Measurements from ENCODE around the gene GNAI2.
A peak's percentile ranks its signal among the peaks of the same experiment; 100 is the strongest.
"Not testable (repeated sequence)": the region's sequence is repeated elsewhere in the genome, so short reads cannot be mapped to it uniquely, and the experiment has no call there.

Gene GNAI2

DNA sequence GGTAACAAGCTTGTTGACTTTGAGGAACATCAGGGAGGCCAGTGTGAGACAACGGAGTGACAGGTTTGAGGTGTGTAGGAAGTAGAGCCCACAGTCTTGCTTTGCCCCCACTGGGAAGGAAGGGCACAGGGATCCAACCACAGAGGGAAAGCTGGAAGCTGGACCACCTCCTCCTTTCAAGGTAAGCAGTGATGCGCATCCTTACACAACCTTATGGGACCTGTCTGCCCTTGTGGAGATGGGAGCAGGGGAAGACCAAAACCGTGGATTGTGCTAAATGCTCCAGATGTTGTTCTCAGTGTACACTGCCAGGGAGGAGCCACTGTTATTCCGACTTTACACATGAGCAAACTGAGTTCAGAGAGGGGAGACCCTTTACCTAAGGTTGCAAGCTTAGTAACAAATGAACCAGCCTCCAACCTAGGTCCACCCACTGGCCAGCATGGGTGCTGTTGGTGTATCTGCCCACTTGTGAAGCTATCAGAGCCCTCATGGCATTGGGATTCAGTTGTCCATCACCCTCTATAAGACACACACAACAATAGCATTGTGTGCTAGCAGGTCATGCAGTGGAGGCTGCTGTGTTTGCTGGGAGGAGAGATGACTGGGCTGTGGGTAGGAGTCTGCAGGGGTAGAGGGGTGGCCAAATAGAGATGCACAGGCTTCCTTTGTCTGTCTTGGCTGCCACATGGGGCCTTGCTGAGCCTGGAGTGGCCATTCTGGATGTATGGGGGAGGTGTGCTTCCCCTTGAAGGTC, 42.3 kb downstream of the GNAI2 start:
- DNase-seq (ENCODE audit: low read depth), result no peak

GRCh38 chr3:50278880-50279224, 42.8 kb downstream of the GNAI2 start, which contains the start of gene LSMEM2:
TSS of gene LSMEM2 (plus strand) at chr3:50279087. CDS start at chr3:50279114, 27 bp downstream.
- DNase-seq (ENCODE audit: low read depth), result no peak

- no peak for DNase-seq (ENCODE audit: low read depth)
Observed at GRCh38 chr3:50279255-50280016, 43.4 kb downstream of the GNAI2 start.

DNA sequence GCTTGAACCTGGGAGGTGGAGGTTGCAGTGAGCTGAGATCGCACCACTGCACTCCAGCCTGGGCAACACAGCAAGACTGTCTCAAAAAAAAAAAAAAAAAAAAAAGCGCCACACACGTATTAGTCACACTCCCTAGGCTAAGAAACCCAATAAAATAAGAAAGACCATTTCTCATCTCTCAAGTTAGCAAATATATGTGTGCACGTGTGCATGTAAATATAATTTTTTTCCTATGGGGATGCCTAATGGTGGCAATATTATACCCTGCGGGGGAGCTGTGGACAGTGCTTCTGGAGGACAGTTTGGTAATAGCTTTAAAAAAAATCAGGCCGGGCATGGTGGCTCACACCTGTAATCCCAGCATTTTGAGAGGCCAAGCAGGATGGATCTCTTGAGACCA, 48.1 kb downstream of the GNAI2 start:
- DNase-seq (ENCODE audit: low read depth), result not testable (repeated sequence)

GRCh38 chr3:50286322-50287227, 50.6 kb downstream of the GNAI2 start:
- DNase-seq (ENCODE audit: low read depth), result no peak

DNA sequence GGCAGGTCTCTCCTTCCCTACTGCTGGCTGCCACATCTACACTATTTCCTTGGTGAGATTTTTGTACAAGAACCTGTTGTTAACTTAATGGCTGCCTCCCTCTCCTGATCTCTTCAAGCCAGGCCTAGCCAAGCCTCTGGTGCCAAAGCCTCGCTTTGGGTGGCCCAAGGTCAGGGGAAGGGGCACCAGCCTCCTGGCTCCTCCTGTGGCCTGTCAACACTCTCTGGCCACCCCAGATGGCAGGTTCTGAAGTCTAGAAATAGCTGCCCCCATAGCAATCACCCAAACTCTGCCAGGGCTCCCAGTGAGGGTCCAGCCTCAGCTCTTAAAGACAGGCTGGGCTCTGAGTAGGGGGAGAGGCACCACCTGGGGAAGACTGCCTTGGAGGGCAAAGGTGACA, 51.3 kb downstream of the GNAI2 start:
- DNase-seq (ENCODE audit: low read depth), result no peak

DNA sequence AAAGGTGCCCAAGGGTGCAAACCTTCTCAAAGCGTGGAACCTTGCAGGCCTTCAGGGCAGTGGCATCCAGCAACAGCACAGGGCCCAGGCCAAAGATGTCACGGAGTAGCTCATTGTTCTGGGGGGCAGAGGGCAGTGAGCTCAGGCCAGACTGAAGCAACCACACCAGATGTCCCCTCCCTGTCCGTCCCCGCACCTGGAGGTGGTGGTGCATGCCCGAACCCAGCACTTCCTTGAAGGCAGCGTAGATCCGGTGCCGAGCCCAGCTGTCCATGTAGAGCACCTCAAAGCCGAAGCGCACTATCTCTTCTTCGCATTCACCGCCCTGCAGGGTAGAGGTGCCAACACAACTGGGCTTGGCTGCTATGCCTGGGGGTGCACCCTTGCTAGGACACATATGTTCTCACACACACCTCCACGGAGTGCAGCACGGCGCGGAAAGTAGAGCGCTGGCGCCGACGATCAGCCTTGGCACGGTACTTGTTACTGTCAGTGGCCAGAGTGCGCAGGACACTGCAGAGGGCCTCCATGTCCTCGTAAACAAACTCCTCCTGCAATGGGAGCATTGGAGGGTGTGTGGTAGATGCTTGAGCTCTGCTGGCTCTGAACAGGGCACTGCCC, 52.5 kb downstream of the GNAI2 start:
- no peak for DNase-seq (ENCODE audit: low read depth)

DNA sequence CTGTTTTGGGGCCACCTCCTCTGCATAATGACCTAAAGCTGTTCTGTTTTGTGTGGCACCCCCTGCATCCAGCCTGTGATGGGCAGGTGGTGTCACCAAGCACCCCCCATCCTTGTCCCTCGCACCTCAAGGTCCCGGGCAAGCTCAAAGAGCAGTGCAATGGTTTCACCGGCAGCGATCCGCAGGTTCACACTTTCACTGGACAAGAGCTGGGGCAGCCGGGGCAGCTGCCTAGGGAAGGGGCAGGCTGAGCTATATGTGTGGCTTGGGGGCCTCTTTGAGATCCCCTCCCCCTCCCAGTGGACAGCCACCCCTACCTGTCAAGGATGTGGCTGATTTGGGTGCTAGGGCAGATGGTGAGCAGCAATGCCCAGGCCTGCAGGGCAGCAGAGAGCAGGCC, 53.1 kb downstream of the GNAI2 start:
- no peak for DNase-seq (ENCODE audit: low read depth)

DNA sequence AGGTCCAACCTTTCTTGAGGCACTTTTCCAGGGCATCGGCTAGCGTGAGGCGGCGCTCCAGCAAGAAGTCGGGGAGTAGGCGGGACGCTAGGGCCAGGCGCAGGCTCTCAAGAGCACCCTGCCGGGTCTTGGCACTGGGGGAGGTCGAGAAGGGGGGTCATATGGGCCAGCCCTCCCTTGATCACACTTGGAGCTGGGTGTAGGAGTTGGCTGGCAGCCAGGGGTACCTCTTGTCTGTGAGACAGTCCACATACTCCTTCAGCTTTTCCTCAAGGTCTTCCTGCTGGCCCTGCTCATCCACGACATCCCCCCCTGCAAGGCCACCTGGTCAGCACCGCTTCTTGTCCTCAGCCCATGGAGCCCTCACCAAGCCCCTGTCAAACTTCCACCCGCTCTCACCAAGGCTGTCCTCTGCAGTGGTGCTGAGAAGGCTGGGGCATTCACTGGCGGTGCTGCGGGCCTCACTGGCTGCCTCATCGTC, 54.2 kb downstream of the GNAI2 start:
- DNase-seq (ENCODE audit: low read depth), result no peak

- DNase-seq (ENCODE audit: low read depth), result peak; percentile 94
Observed at GRCh38 chr3:50292159-50293078, 56.4 kb downstream of the GNAI2 start, which contains the start of gene IFRD2. TSS of gene IFRD2 (minus strand) at chr3:50292429. CDS start at chr3:50292274, 155 bp downstream.

DNA sequence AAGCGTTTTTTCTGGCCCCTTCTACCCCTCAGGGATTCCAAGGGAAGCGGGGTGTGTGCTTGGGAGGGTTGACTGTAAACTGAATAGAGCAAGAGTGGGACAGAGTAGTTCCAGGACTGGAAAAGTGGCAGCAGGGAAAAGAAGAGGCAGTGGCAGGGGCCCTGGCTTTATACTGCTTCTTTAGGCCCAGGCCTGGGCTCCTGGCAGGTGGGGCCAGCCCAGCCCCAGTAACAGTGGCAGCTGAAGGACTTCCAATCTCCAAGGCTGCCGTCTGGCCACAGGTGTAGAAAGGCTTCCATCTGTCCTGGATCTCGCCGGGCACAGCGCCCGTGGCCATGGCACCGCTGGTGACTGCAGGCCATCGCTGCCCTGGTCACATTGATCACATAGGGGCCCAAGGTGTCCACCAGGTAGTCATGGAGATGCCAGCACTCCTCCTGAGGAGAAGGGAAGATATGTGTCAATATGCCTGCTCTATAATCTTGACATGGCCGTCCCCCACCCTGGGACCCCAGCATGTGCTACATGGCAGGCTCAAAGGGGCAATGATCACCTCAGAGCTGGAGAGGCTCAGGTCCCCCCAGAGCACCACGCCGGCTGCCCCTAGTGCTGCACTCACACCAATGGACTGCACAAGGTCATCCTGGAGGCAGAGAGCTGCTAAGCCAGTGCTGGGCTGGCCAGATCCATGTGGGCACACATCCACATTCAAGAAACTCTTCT, 57.2 kb downstream of the GNAI2 start:
- DNase-seq (ENCODE audit: low read depth), result no peak

DNA sequence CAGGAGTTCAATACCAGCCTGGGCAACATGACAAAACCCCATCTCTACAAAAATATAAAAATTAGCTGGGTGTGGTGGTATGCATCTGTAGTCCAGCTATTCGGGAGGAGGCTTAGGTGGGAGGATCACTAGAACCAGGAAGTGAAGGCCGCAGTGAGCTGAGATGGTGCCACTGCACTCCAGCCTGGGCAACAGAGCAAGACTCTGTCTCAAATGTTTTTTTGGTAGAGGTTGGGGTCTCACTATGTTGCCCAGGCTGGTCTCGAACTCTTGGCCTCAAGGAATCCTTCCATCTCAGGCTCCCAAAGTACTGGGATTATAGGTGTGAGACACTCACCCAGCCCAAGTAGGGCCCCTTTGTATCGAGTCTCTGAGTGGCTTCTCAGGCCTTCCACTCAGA, 58.1 kb downstream of the GNAI2 start:
- no peak for DNase-seq (ENCODE audit: low read depth)

DNA sequence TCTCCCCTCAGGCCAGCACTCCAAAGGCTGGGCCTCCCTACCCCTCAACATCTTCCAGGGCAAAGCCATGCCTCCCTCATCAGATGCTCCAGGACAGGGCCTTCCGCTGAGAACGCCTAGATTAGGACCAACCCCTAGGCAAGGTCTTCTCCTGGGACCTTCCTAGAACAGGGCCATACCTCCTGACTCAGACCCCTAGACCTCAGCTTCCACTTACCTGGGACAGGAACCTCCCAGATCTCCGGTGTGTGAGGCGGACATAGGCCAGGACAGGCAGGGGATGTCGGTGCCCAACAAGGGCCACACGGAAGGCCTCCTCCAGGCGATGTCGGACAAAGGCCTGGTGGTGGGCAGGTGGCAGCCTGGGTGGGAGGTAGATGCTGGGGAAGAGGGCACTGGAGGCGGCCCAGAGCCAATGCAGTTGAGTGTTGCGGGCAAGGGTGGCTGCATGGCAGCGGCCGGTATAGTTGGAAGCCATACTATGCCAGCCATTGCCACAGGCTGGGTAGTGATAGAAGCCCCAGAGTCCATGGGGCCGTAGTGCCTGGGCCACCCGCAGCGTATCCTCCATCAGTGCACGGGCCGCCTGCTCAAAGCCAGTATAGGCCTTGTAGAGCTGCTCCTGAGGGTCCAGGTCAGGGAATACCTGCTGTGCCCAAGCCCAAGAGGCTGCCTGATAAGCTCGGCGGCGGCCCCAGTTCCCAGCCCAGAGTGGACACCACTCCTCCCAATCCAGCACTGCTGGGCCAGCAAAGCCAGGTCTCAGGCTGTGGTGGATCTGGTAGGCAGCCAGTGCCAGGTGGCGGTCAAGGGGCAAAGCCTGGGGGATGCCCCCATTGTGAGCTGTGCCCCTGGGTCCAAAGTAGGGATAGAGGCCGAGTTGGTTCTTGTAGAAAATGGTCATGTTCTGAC, 58.7 kb downstream of the GNAI2 start:
- DNase-seq (ENCODE audit: low read depth), result no peak

DNA sequence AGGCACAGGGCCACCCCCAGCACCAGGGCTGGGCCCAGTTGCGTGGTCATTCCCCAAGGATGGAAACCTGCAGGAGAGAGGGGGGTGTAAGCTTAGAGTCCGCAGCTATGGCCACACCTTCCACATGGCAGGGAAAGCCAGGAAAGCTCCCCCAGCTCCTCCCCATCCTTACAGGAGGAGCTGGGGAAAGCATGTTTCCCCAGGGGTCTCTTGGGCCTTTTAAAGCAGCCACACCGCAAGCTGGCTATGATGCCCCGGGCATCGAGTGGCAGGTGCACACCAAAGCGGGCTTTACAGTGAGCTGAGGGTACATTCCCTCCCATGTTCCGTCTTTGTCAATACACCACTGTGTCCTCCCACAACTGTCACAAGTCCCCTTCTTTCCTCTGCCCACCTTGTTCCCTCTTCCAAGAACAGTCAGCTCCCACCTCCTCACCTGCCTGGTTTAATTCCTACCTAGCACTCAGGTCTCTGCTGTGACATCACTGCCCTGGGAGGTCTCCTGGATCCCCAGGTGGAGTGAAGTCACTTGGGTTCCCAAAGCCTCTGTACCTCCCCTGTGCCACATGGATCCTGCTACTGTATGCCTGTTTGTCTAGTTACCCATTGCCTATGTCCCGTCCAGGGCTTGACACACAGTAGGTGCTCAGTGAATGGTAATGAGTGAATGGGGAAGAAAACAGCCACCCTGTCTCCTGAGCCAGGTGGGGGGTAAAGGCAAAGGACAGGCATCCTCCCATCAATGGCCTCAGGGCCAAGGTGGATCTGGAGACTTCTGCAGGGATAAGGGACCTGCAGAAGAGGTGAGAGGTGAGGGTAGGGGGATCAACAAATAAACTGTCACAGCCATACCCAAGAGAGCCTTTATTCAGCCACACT, 59.8 kb downstream of the GNAI2 start:
- no peak for DNase-seq (ENCODE audit: low read depth)

GRCh38 chr3:50296721-50297383, 60.8 kb downstream of the GNAI2 start:
- no peak for DNase-seq (ENCODE audit: low read depth)

- no peak for DNase-seq (ENCODE audit: low read depth)
Observed at GRCh38 chr3:50297384-50297775, 61.4 kb downstream of the GNAI2 start.

Measured in activated gamma-delta T cell treated with anti-CD3 and anti-CD28 coated beads, Interleukin-2, amount 50 U/mL, for 16 hours (primary cell).